GM23338 (cell line): ENCODE data around the gene SLC1A4. TPM values are rescaled to one million over a fixed set of nuclear protein-coding genes. Genes with fewer than 3 reads are reported as not detected.

Experiments
- ATAC-seq: fragments of 200-7000 bp; cut with Tn5 transposase; 3 replicates; pipeline ENCODE4 v1.9.1; 2020
- DNase-seq: peaks from one replicate; pipeline ENCODE4 v3.0.0-alpha.2; 2015; ENCODE audit warnings: low spot score
- H2AFZ ChIP-seq: fragments of 200-600 bp; sonication (generic); 2 replicates; pipeline ENCODE4 v1.8.0; 2016; ENCODE audit warnings: antibody characterized with exemption, mild to moderate bottlenecking, moderate library complexity
- H3F3A ChIP-seq: fragments of 200-600 bp; sonication (generic); replicated peaks from 2 replicates; pipeline ENCODE4 v1.8.0; 2017; ENCODE audit warnings: antibody characterized with exemption, mixed run types, low read depth
- H3K27ac ChIP-seq: fragments of 200-600 bp; sonication (generic); 2 replicates; pipeline ENCODE4 v1.6.1; 2016; ENCODE audit warnings: low read depth
- H3K27me3 ChIP-seq: fragments of 200-600 bp; sonication (generic); 2 replicates; pipeline ENCODE4 v1.8.0; 2016; ENCODE audit warnings: mild to moderate bottlenecking, mixed run types, moderate library complexity; ENCODE audit not compliant: insufficient read depth
- H3K36me3 ChIP-seq: fragments of 200-600 bp; sonication (generic); 2 replicates; pipeline ENCODE4 v1.8.0; 2016; ENCODE audit warnings: mild to moderate bottlenecking; ENCODE audit not compliant: insufficient read depth
- H3K4me1 ChIP-seq: fragments of 200-600 bp; sonication (generic); 2 replicates; pipeline ENCODE4 v1.8.0; 2016; ENCODE audit warnings: mild to moderate bottlenecking, moderate library complexity; ENCODE audit not compliant: insufficient read depth
- H3K4me2 ChIP-seq: fragments of 200-600 bp; sonication (generic); 2 replicates; pipeline ENCODE4 v1.7.1; 2017; ENCODE audit warnings: mixed run types
- H3K4me3 ChIP-seq: fragments of 200-600 bp; sonication (generic); 2 replicates; pipeline ENCODE4 v1.6.1; 2016; ENCODE audit warnings: mixed run types
- H3K79me2 ChIP-seq: fragments of 200-600 bp; sonication (generic); replicated peaks from 2 replicates; pipeline ENCODE4 v1.8.0; 2017; ENCODE audit warnings: mild to moderate bottlenecking; ENCODE audit not compliant: insufficient read depth
- H3K9me2 ChIP-seq: fragments of 200-600 bp; sonication (generic); 2 replicates; pipeline ENCODE4 v1.8.0; 2017; ENCODE audit not compliant: insufficient read depth
- H4K20me1 ChIP-seq: fragments of 200-600 bp; sonication (generic); replicated peaks from 2 replicates; pipeline ENCODE4 v1.8.0; 2017; ENCODE audit warnings: mild to moderate bottlenecking; ENCODE audit not compliant: insufficient read depth
- H3K27ac Mint-ChIP-seq: 2 replicates; pipeline ENCODE4 v1.8.0; 2020; ENCODE audit warnings: inconsistent platforms, mild to moderate bottlenecking, moderate library complexity, mixed read lengths
- H3K27me3 Mint-ChIP-seq: 3 replicates; pipeline ENCODE4 v1.8.0; 2022; ENCODE audit warnings: low read depth, mild to moderate bottlenecking, moderate library complexity, mixed read lengths, inconsistent platforms; ENCODE audit not compliant: insufficient read depth, poor library complexity
- H3K36me3 Mint-ChIP-seq: 3 replicates; pipeline ENCODE4 v1.8.0; 2021; ENCODE audit warnings: low read depth, mild to moderate bottlenecking, inconsistent platforms, moderate library complexity, mixed read lengths
- H3K4me1 Mint-ChIP-seq: 3 replicates; pipeline ENCODE4 v1.8.0; 2020; ENCODE audit warnings: mild to moderate bottlenecking, inconsistent platforms, mixed read lengths
- H3K4me3 Mint-ChIP-seq: 3 replicates; pipeline ENCODE4 v1.8.0; 2021; ENCODE audit warnings: moderate library complexity, mild to moderate bottlenecking, inconsistent platforms, mixed read lengths
- H3K9me3 Mint-ChIP-seq: 3 replicates; pipeline ENCODE4 v1.8.0; 2020; ENCODE audit warnings: moderate library complexity, mild to moderate bottlenecking, inconsistent platforms, mixed read lengths
- CREB1 ChIP-seq: fragments of 250-450 bp; sonication (Bioruptor Pico); IDR thresholded peaks from 2 replicates; pipeline ENCODE4 v1.5.0; 2020; ENCODE audit warnings: low read depth, mild to moderate bottlenecking, moderate library complexity
- EZH2 ChIP-seq: fragments of 200-600 bp; sonication (generic); IDR thresholded peaks from one replicate; pipeline ENCODE4 v1.8.0; 2017; ENCODE audit warnings: antibody characterized with exemption, mild to moderate bottlenecking, low read depth; ENCODE audit not compliant: unreplicated experiment
- EZH2phosphoT487 ChIP-seq: fragments of 200-600 bp; sonication (generic); IDR thresholded peaks from one replicate; pipeline ENCODE4 v1.8.1; 2018; ENCODE audit warnings: antibody characterized with exemption; ENCODE audit not compliant: unreplicated experiment
- JUNB ChIP-seq: IDR thresholded peaks from one replicate; pipeline ENCODE4 v1.6.1; 2016; ENCODE audit warnings: antibody characterized with exemption; ENCODE audit not compliant: unreplicated experiment
- NANOG ChIP-seq: IDR thresholded peaks from 2 replicates; pipeline ENCODE4 v1.6.1; 2016; ENCODE audit warnings: antibody characterized with exemption, borderline replicate concordance
- POLR2AphosphoS5 ChIP-seq: IDR thresholded peaks from 2 replicates; pipeline ENCODE4 v1.6.1; 2016; ENCODE audit warnings: antibody characterized with exemption, low read depth
- STAT1 ChIP-seq: IDR thresholded peaks from one replicate; pipeline ENCODE4 v1.6.1; 2016; ENCODE audit warnings: antibody characterized with exemption; ENCODE audit not compliant: unreplicated experiment
- ZNF114 ChIP-seq: fragments of 250-450 bp; sonication (Bioruptor Pico); IDR thresholded peaks from 2 replicates; pipeline ENCODE4 v1.5.0; 2020; ENCODE audit warnings: mild to moderate bottlenecking, moderate library complexity
- ZNF331 ChIP-seq: fragments of 250-450 bp; sonication (Bioruptor Pico); IDR thresholded peaks from 2 replicates; pipeline ENCODE4 v1.5.0; 2020; ENCODE audit warnings: low read depth, mild to moderate bottlenecking, moderate library complexity
- polyA plus RNA-seq: library from polyadenylated mRNA; unstranded; fragments of >200 nt; fragmentation: Nextera tagmentation; extraction: Ambion mirVana; gene quantifications from 2 replicates; pipeline ENCODE4 v1.2.1, GENCODE V29; 2016
- total RNA-seq: library from RNA; depleted of rRNA; stranded (reverse); fragments of >200 nt; shearing (Covaris generic); gene quantifications from 2 replicates; pipeline ENCODE4 v1.2.3, GENCODE V29; 2014
- TF ChIP-seq, protein P1 (sequence below), 2 experiments: fragments of 200-600 bp in 1 of 2; sonication (generic) in 1 of 2; conservative IDR thresholded peaks; 2 replicates each; pipeline versions ENCODE4 v1.5.1 to v1.6.1; 2016 to 2017; ENCODE audit warnings: antibody characterized with exemption in 2 of 2, low read depth in 2 of 2, mild to moderate bottlenecking in 2 of 2, moderate library complexity in 1 of 2
- TF ChIP-seq, protein P2 (sequence below): IDR thresholded peaks from 2 replicates; pipeline ENCODE4 v1.6.1; 2016; ENCODE audit warnings: antibody characterized with exemption
- TF ChIP-seq, protein P3 (sequence below): fragments of 250-450 bp; sonication (Bioruptor Pico); IDR thresholded peaks from 2 replicates; pipeline ENCODE4 v1.5.0; 2020; ENCODE audit warnings: mild to moderate bottlenecking, moderate library complexity
- TF ChIP-seq, protein P4 (sequence below): IDR thresholded peaks from one replicate; pipeline ENCODE4 v1.6.1; 2018; ENCODE audit warnings: antibody characterized with exemption; ENCODE audit not compliant: unreplicated experiment

The SLC1A4 gene
- total and polyA plus RNA-seq, 2 experiments from 2014 or later, result 1.3 to 2.7 TPM

DNA sequence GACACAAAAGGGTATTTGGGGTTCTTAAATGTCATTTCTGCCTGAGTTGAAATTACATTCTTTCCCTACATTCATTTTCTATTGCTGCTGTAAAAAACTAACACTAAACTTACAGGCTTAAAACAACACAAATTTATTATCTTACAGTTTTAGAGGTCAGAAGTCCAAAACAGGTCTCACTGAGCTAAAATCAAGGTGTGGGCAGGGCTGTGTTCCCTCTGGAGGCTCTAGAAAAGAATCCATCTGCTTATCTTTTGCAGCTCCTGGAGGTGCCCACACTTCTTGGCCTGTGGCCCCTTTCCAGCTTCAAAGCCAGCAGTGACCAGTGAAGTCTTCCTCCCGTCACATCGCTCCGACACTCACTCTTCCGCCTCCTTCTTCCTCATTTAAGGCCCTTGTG lies 23.2 kb upstream of the SLC1A4 start:
- peak; percentile 45 for ATAC-seq
- no peaks in the 10 kb centered on the region for H3F3A ChIP-seq
- Mint-ChIP-seq H3K27me3 (no peaks in the 10 kb centered on the region), H3K4me1 (peaks cover 2% of the 10 kb centered on the region; the same call in 1 of the 3 replicates), H3K4me3 (no peak overlapping the region), H3K27ac (no peak overlapping the region), H3K36me3 (0 out of 3 replicates have a peak, but pooled peaks cover 3% of the 10 kb centered on the region), H3K9me3 (no peaks in the 10 kb centered on the region)
- no peaks in the 10 kb centered on the region for H3K4me1 ChIP-seq
- H3K27me3 ChIP-seq, result no peaks in the 10 kb centered on the region
- H3K9me2 ChIP-seq, result no peaks in the 10 kb centered on the region
- no peak overlapping the region for H3K4me2 ChIP-seq
- no peak overlapping the region for H3K27ac ChIP-seq
- no peak for DNase-seq
- H2AFZ ChIP-seq, result no peak overlapping the region
- TF ChIP-seq EZH2phosphoT487 (no peak), NANOG (no peak), CREB1 (CRISPR knock-in tag) (no peak), ZNF114 (CRISPR knock-in tag) (no peak), JUNB (no peak), EZH2 (no peak), ZNF331 (CRISPR knock-in tag) (no peak), STAT1 (no peak), POLR2AphosphoS5 (no peak)
- TF ChIP-seq, protein P1, sequence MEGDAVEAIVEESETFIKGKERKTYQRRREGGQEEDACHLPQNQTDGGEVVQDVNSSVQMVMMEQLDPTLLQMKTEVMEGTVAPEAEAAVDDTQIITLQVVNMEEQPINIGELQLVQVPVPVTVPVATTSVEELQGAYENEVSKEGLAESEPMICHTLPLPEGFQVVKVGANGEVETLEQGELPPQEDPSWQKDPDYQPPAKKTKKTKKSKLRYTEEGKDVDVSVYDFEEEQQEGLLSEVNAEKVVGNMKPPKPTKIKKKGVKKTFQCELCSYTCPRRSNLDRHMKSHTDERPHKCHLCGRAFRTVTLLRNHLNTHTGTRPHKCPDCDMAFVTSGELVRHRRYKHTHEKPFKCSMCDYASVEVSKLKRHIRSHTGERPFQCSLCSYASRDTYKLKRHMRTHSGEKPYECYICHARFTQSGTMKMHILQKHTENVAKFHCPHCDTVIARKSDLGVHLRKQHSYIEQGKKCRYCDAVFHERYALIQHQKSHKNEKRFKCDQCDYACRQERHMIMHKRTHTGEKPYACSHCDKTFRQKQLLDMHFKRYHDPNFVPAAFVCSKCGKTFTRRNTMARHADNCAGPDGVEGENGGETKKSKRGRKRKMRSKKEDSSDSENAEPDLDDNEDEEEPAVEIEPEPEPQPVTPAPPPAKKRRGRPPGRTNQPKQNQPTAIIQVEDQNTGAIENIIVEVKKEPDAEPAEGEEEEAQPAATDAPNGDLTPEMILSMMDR (conservative IDR thresholded peaks at IDR 0.05; ENCODE audit: low read depth in 2 of 2), result no peak
- TF ChIP-seq, protein P2, sequence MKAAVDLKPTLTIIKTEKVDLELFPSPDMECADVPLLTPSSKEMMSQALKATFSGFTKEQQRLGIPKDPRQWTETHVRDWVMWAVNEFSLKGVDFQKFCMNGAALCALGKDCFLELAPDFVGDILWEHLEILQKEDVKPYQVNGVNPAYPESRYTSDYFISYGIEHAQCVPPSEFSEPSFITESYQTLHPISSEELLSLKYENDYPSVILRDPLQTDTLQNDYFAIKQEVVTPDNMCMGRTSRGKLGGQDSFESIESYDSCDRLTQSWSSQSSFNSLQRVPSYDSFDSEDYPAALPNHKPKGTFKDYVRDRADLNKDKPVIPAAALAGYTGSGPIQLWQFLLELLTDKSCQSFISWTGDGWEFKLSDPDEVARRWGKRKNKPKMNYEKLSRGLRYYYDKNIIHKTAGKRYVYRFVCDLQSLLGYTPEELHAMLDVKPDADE, result no peak
- TF ChIP-seq, protein P3, sequence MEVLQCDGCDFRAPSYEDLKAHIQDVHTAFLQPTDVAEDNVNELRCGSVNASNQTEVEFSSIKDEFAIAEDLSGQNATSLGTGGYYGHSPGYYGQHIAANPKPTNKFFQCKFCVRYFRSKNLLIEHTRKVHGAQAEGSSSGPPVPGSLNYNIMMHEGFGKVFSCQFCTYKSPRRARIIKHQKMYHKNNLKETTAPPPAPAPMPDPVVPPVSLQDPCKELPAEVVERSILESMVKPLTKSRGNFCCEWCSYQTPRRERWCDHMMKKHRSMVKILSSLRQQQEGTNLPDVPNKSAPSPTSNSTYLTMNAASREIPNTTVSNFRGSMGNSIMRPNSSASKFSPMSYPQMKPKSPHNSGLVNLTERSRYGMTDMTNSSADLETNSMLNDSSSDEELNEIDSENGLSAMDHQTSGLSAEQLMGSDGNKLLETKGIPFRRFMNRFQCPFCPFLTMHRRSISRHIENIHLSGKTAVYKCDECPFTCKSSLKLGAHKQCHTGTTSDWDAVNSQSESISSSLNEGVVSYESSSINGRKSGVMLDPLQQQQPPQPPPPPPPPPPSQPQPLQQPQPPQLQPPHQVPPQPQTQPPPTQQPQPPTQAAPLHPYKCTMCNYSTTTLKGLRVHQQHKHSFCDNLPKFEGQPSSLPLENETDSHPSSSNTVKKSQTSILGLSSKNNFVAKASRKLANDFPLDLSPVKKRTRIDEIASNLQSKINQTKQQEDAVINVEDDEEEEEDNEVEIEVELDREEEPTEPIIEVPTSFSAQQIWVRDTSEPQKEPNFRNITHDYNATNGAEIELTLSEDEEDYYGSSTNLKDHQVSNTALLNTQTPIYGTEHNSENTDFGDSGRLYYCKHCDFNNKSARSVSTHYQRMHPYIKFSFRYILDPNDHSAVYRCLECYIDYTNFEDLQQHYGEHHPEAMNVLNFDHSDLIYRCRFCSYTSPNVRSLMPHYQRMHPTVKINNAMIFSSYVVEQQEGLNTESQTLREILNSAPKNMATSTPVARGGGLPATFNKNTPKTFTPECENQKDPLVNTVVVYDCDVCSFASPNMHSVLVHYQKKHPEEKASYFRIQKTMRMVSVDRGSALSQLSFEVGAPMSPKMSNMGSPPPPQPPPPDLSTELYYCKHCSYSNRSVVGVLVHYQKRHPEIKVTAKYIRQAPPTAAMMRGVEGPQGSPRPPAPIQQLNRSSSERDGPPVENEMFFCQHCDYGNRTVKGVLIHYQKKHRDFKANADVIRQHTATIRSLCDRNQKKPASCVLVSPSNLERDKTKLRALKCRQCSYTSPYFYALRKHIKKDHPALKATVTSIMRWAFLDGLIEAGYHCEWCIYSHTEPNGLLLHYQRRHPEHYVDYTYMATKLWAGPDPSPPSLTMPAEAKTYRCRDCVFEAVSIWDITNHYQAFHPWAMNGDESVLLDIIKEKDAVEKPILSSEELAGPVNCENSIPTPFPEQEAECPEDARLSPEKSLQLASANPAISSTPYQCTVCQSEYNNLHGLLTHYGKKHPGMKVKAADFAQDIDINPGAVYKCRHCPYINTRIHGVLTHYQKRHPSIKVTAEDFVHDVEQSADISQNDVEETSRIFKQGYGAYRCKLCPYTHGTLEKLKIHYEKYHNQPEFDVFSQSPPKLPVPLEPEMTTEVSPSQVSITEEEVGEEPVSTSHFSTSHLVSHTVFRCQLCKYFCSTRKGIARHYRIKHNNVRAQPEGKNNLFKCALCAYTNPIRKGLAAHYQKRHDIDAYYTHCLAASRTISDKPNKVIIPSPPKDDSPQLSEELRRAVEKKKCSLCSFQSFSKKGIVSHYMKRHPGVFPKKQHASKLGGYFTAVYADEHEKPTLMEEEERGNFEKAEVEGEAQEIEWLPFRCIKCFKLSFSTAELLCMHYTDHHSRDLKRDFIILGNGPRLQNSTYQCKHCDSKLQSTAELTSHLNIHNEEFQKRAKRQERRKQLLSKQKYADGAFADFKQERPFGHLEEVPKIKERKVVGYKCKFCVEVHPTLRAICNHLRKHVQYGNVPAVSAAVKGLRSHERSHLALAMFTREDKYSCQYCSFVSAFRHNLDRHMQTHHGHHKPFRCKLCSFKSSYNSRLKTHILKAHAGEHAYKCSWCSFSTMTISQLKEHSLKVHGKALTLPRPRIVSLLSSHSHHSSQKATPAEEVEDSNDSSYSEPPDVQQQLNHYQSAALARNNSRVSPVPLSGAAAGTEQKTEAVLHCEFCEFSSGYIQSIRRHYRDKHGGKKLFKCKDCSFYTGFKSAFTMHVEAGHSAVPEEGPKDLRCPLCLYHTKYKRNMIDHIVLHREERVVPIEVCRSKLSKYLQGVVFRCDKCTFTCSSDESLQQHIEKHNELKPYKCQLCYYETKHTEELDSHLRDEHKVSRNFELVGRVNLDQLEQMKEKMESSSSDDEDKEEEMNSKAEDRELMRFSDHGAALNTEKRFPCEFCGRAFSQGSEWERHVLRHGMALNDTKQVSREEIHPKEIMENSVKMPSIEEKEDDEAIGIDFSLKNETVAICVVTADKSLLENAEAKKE, result no peak
- TF ChIP-seq, protein P4, sequence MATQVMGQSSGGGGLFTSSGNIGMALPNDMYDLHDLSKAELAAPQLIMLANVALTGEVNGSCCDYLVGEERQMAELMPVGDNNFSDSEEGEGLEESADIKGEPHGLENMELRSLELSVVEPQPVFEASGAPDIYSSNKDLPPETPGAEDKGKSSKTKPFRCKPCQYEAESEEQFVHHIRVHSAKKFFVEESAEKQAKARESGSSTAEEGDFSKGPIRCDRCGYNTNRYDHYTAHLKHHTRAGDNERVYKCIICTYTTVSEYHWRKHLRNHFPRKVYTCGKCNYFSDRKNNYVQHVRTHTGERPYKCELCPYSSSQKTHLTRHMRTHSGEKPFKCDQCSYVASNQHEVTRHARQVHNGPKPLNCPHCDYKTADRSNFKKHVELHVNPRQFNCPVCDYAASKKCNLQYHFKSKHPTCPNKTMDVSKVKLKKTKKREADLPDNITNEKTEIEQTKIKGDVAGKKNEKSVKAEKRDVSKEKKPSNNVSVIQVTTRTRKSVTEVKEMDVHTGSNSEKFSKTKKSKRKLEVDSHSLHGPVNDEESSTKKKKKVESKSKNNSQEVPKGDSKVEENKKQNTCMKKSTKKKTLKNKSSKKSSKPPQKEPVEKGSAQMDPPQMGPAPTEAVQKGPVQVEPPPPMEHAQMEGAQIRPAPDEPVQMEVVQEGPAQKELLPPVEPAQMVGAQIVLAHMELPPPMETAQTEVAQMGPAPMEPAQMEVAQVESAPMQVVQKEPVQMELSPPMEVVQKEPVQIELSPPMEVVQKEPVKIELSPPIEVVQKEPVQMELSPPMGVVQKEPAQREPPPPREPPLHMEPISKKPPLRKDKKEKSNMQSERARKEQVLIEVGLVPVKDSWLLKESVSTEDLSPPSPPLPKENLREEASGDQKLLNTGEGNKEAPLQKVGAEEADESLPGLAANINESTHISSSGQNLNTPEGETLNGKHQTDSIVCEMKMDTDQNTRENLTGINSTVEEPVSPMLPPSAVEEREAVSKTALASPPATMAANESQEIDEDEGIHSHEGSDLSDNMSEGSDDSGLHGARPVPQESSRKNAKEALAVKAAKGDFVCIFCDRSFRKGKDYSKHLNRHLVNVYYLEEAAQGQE, result no peak
- no peaks in the 10 kb centered on the region for H4K20me1 ChIP-seq
- no peaks in the 10 kb centered on the region for H3K36me3 ChIP-seq
- no peak overlapping the region for H3K4me3 ChIP-seq
- no peaks in the 10 kb centered on the region for H3K79me2 ChIP-seq
